Stimulated activated CD4-positive, alpha-beta T cell treated with anti-CD3 and anti-CD28 coated beads, Interleukin-15, amount 100 ng/mL, for 24 hours (primary cell): ENCODE data around the gene TMEM179.
"Not testable (repeated sequence)": the region's sequence is repeated elsewhere in the genome, so short reads cannot be mapped to it uniquely, and the experiment has no call there.

Experiments used
- DNase-seq: peaks from one replicate; pipeline ENCODE4 v3.0.0-alpha.2; 2020

The TMEM179 gene

DNA sequence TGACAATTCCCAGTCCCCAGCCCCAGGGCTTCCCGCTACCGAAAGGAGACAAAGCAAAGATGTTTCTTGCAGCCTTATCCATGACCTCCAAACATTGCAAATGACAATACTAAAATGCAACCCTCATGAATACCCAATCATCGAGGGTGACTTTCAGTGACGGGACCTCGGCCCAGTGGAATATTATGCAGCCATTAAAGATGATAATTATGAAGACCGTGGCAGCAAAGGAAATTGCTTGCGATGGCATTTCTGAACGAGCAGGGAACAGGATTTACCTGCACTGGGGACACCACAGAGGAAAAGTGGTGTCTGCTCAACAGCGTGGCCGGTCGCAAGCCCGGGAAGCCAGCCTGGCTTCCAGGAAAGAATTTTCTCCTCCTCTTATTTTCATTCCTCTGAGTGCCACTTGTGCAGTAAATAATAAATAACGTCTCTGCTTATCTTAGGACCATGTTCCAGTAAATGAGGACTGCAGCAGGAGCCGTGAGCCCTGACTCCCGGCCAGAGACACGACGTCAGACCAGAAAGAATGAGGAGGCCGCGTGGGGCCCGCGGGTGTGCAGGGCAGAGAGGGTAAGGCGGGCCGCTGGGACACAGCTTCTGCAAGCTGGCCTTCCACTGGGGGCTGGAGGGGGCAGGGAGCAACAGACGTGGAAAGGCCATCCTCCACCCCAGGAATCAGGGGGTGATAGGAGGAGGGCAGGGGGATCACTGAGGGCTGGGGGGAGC, 18.4 kb downstream of the TMEM179 start:
- DNase-seq: no peak

GRCh38 chr14:104584557-104584956, 20.0 kb downstream of the TMEM179 start:
- no peak for DNase-seq

DNA sequence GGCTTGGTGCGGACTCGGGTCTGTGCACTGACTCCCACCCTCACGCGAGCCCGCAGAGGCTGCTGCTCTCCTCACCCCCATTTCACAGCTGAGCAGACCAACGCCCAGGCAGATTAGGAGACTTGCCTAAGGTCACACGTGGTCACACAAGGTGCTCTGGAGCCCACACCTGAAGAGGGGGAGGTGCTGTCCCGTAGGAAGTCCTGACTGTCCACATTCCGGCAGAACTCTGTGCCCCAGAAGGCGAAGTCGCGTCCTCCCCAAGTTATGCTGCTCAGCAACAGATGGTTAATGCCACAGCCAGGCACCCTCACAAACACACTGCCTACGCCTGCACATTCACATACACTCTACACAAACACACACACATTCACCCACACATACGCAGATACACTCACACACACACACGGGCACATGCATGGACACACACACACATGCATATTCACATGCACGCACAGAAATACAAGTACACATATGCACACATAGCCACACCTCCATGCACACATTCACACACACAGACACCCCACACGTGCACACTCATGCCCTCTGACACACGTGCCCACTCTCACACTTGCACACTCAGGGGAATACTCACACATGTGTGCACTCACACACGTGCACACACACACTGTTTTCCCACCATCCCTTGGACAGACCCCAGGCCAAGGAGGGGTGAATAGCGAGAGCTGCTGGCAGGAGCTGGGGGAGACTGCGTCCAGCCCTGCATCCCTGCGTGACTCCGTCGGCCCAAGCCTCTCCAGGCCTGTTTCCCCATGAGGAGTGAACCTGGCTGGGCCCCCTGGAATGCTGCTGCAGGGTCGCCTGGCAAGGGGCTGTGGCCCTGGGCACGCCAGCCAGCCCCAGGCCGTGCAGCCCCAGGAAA, 20.9 kb downstream of the TMEM179 start:
- no peak for DNase-seq

DNA sequence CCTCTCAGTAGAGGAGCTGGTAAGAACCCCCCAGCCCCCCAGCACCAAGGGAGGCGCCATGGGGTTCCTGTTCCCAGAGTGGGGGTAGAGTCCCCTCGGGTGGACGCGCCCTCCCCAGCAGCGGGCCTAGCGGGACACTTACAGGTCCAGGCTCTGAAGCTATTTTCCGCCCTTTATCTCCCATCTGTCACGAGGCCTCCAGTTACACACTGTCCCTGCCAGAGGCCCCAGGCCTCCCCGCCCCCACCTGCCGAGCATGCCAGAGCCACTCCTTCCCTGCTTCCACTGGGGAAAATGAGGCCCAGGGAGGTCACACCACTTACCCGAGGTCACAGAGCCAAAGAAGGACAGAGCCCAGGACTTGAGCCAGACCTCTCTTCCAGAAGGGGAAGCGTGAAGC, 21.9 kb downstream of the TMEM179 start:
- no peak for DNase-seq

DNA sequence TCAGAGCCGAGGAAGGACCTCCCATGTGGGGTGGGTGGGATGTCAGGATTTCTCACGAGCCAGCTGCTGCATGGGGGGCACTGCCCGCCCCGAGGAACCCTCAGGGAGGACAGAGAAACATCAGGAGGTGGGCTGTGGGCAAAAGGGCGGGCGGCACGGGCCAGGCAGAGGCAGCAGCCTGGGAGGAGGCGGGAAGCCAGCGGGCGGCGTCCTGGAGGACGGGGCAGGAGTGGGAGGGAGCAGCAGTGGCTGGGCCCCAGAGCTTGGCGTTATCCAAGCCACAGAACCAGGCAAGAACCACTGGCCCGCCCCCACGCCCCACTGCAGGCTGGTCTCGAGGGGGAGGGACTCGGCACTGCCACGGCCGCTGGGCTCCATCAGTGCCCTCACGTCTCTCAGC, 22.6 kb downstream of the TMEM179 start:
- DNase-seq: no peak

GRCh38 chr14:104581521-104581920, 23.1 kb downstream of the TMEM179 start:
- DNase-seq: no peak

GRCh38 chr14:104580961-104581360, 23.6 kb downstream of the TMEM179 start:
- no peak for DNase-seq

- not testable (repeated sequence) for DNase-seq
These were observed 24.6 kb downstream of the TMEM179 start for GRCh38 chr14:104579939-104580338.

- no peak for DNase-seq
These were observed 25.1 kb downstream of the TMEM179 start, which contains the start of gene C14orf180 for GRCh38 chr14:104579507-104579906. Gene C14orf180 (plus strand): TSS chr14:104579764. CDS start chr14:104586431, 6,667 bp downstream.

DNA sequence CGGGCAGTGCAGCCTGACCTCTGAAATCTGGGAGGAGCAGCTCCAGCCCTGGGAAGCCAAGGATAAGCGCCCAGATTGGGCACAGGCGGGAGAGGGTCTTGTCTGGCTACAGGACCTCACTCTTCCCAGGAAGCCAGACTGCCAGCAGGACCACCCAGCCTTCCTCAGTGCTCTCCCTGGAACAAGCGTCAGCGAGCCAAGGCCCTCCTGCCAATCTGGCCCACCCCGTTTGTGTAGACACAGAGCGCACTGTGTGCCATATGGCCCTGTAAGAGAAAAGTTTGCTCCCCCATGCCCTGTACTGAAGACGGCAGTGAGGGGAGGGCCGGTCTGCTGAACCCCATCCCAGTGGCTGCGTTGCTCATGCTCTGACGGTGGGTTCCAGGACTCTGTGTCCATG, 26.3 kb downstream of the TMEM179 start:
- DNase-seq: no peak

DNA sequence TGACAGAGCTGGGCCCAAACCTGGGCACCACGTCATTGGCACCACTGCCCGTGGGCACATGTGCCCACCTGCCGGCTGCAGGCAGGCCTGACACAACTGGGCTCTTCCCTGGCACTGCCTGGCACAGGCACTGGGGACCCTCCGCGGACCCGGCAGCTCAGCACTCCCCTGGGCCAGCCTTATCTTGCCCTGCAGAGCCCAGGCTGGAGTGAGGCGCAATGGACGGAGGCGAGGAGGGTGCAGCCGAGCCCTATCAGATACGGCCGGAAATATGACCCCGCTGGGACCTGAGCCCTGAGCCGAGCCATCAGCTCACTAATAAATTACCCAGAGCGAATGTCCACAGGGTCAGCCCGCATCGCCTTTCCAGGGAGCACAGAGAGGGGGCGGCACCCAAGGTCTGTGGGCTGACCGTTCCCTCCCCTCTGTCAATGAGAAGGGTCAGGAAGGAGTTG, 26.7 kb downstream of the TMEM179 start:
- no peak for DNase-seq

- DNase-seq: no peak
These were observed 27.1 kb downstream of the TMEM179 start for GRCh38 chr14:104577426-104577825.

DNA sequence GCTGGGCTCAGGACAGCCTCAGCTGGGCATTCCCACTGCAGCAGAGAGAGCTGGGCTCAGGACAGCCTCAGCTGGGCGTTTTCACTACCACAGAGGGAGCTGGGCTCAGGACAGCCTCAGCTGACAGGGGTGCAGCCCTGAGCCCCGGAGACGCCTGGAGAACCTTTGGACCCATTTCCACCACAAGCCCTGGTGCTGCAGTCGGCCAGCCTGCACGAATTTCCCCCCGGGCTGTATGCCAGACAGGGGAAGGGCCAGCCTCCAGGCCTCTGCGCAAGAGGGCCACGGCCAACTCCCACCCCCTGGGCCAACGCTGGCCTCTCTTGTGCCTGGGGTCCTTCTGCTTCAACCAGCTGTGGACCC, 27.6 kb downstream of the TMEM179 start:
- DNase-seq: no peak

- no peak for DNase-seq
These were observed 28.2 kb downstream of the TMEM179 start for GRCh38 chr14:104576232-104576969.

DNA sequence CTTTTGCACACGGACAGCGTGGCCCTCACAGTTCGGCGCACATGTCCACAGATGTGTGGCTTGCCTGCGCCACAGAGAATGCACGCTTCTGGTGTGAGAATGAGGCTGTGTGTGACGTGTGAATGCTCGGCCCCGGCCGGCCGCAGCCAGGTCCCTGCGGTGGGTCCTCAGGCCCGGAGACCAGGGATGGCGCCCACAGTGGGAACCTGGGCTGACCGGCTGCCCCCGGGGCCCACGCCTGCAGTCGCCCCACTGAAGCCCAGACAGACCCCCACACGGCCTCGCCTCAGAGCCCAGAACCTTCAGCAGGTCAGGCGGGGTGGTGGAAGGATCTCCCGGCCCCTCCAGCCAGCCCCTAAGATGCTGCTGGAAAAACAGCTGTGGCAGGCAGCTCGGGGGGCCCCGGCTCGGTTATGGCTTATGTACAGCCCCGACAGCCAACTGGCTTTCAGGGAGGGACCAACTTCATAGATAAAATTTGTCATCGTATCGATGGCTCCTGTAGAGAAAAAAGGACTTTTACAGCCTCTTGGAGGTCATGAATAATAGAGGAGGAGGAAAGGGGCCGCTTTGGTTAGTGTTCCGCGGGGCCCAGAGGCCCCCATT, 29.5 kb downstream of the TMEM179 start:
- no peak for DNase-seq

DNA sequence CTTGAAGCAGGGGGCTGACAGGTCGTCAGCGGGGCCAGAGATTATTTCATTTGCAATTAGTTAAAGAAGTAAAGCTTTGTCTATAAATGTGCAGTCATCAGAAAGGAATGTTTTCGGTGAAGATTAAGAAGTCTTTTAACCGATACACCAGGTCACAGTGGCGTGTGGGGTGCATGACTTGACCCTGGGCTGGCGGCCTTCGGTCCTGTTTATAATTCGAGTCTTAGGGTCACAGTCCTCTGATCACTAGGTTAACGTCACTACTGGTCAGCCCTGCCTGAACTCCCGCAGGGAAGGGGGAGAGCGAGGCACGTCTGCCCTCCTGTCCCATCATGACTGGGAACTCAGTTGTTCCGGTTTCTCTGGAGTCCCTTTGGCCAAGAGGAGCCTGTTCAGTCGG, 30.0 kb downstream of the TMEM179 start:
- no peak for DNase-seq

- no peak for DNase-seq
These were observed 30.6 kb downstream of the TMEM179 start for GRCh38 chr14:104573930-104574329.

DNA sequence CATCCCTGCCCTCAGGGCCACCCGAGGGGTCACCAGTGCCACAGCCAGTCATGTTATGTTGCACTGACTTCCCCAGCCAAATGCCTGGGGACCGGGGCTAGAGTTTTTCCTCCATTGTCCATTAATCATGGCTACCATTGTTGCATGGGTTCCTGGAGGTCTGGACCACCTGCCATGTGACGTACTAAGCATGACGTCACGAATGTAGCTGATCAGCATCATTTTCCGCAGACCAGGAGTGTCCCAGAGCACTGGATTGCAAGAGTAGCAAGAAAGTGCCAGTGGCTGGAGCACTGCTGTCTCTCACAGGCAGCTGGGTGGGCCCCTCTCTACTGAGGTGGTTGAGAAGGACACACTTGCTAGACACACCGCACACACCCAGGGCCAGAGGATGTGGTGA, 31.9 kb downstream of the TMEM179 start:
- no peak for DNase-seq

DNA sequence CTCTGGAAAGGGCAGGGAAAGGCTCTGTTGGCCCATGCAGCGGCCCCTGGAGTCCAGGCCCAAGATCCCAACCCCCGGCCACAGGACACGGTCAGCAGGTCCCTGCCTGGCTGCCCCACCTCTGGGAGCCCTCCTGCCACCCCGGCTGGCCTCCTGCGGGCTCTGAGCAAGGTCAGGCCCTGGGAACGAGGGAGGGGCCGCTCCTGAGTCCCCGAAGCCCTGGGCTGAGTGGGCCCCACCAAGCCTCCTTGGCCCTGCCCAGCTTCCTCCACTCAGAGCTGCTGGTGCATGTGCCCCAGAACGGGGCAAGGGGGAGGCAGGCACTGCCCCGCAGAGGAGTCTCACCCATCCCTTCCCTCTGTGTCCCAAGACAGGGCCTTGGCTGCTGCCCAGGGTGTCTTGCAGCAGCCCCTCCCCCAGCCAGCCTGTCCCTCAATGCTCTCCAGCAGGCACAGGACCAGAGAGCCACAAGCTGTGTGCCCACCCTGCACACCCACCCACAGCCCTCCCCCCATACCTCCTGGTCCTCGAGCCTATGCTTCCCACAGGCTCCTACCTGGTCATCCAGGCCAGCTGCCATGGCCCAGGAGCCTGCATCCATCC, 32.4 kb downstream of the TMEM179 start:
- DNase-seq: no peak

- DNase-seq: no peak
These were observed 33.3 kb downstream of the TMEM179 start for GRCh38 chr14:104571246-104571645.

DNA sequence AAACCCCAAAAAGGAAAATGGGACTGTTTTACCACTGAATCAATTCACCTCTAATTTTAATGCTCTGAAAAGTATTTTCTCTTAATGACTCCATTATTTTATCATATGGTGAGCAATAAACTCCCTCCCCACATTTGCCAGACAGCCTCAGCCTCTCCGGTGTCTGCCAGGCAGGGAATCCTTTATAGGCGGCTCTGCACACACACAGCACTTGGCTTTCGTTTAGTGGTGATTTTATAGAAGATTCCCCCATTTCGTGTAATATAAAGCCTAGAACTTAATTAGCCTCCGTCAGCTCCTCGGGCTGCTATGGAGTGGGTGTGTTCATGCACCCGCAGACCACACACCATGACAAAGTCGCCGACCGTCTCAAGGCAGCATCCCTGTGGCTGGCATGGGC, 35.1 kb downstream of the TMEM179 start:
- no peak for DNase-seq

DNA sequence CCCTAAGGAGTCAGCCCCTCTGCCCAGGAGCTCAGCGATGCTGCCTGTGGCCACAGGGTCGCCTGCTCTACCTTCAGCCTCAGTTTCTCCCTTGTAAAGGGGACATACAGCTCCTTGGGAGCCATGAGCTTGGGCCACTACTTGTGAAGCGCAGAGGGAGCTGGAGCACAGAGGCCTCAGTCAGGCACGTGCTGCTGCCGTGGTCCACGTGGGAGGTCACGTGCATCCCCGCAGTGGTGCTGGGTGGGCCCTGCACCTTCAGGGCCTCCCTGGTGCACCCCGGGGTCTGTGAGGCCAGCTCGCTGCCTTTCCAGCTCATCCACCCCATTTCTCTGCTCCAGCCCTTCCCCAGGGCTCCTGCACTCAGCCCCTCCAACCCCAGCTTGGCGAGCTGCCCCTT, 36.0 kb downstream of the TMEM179 start:
- no peak for DNase-seq

DNA sequence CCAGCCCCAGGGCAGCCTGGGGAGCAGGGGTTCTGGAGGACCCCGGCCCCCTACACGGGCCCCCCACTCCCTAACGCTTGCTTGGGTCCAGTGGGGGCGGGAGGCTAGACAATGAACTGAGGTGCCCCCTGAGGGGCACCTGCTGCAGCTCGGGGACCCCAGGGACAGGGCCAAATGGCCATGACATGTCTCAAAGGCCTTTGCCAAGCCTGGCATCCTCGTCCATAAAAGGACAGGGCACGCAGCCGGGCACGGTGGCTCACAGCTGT, 36.7 kb downstream of the TMEM179 start:
- no peak for DNase-seq
